ENCODE measurements around the gene METRNL.
A peak's percentile ranks its signal among the peaks of the same experiment; 100 is the strongest.

Gene METRNL

GRCh38 chr17:83105512-83105911 is 26.1 kb downstream of the METRNL start:
- no peaks in the 10 kb centered on the region for H3K9me3 ChIP-seq
- DNase-seq = no peak
- peaks cover 0 to 77% (median 55%) of the 10 kb centered on the region in 4 donors for H3K4me1 ChIP-seq
- no peaks in the 10 kb centered on the region for H3K36me3 ChIP-seq
- peak overlapping the region; percentile 71 to 85 for H3K27ac ChIP-seq
- intact Hi-C loops (cut with DNase I; ENCODE audit: low total_unique reads) = no loop called here
- H3K27me3 ChIP-seq = no peaks in the 10 kb centered on the region
- no peak for TF ChIP-seq CTCF (IDR thresholded peaks at IDR 0.05)
- H3K4me3 ChIP-seq = no peak overlapping the region

- H3K27ac ChIP-seq = peak overlapping the region; percentile 71 to 85
- peaks cover 0 to 77% (median 55%) of the 10 kb centered on the region in 4 donors for H3K4me1 ChIP-seq
Measured at GRCh38 chr17:83106056-83106588, 26.7 kb downstream of the METRNL start.

GRCh38 chr17:83106913-83107655 is 27.7 kb downstream of the METRNL start:
- H3K4me1 ChIP-seq = peaks cover 0 to 71% (median 48%) of the 10 kb centered on the region in 4 donors
- peak overlapping the region; percentile 71 to 85 for H3K27ac ChIP-seq
- H3K4me3 ChIP-seq = no peak overlapping the region
- TF ChIP-seq CTCF (IDR thresholded peaks at IDR 0.05) = no peak
- intact Hi-C loops (cut with DNase I; ENCODE audit: low total_unique reads) = no loop called here
- DNase-seq = peak in 1 of 2 donors; percentile 76
- H3K36me3 ChIP-seq = no peaks in the 10 kb centered on the region
- H3K9me3 ChIP-seq = no peaks in the 10 kb centered on the region
- no peaks in the 10 kb centered on the region for H3K27me3 ChIP-seq

More at GRCh38 chr17:83106056-83106588, 26.7 kb downstream of the METRNL start:
- intact Hi-C loops (cut with DNase I; ENCODE audit: low total_unique reads) = no loop called here
- H3K9me3 ChIP-seq = no peaks in the 10 kb centered on the region
- no peak for DNase-seq
- no peaks in the 10 kb centered on the region for H3K27me3 ChIP-seq
- no peaks in the 10 kb centered on the region for H3K36me3 ChIP-seq
- no peak overlapping the region for H3K4me3 ChIP-seq
- no peak for TF ChIP-seq CTCF (IDR thresholded peaks at IDR 0.05)

- Histone ChIP-seq H3K4me3 (no peak overlapping the region), H3K9me3 (no peaks in the 10 kb centered on the region), H3K36me3 (no peaks in the 10 kb centered on the region), H3K27ac (peak overlapping the region; percentile 71 to 85), H3K4me1 (peaks cover 0 to 71% (median 48%) of the 10 kb centered on the region in 4 donors), H3K27me3 (no peaks in the 10 kb centered on the region)
- TF ChIP-seq CTCF (IDR thresholded peaks at IDR 0.05) = no peak
- intact Hi-C loops (cut with DNase I; ENCODE audit: low total_unique reads) = no loop called here
- DNase-seq = no peak
Measured at GRCh38 chr17:83107656-83108048, 28.2 kb downstream of the METRNL start.

- DNase-seq = no peak
- H3K9me3 ChIP-seq = no peaks in the 10 kb centered on the region
- no peak for TF ChIP-seq CTCF (IDR thresholded peaks at IDR 0.05)
- intact Hi-C loops (cut with DNase I; ENCODE audit: low total_unique reads) = no loop called here
- no peak overlapping the region for H3K4me3 ChIP-seq
- no peak overlapping the region for H3K27ac ChIP-seq
- no peaks in the 10 kb centered on the region for H3K36me3 ChIP-seq
- peaks cover 0 to 65% (median 45%) of the 10 kb centered on the region in 4 donors for H3K4me1 ChIP-seq
- no peaks in the 10 kb centered on the region for H3K27me3 ChIP-seq
Measured at GRCh38 chr17:83108709-83109108, 29.3 kb downstream of the METRNL start.

All from tibial artery (tissue), 4 donors.